ENCODE data around the gene CFAP92. TPM values are rescaled to one million over a fixed set of nuclear protein-coding genes. Genes with fewer than 3 reads are reported as not detected.
A peak's percentile ranks its signal among the peaks of the same experiment; 100 is the strongest.

CFAP92 gene
- 1 to 10 TPM; 1.7 to 2.0 TPM for total RNA-seq
- under 1 TPM; 0.18 to 0.23 (median 0.20) TPM for polyA plus RNA-seq
- 0.34 to 3.4 (median 1.0) reads per million in 6 experiments for total RNA-seq

DNA sequence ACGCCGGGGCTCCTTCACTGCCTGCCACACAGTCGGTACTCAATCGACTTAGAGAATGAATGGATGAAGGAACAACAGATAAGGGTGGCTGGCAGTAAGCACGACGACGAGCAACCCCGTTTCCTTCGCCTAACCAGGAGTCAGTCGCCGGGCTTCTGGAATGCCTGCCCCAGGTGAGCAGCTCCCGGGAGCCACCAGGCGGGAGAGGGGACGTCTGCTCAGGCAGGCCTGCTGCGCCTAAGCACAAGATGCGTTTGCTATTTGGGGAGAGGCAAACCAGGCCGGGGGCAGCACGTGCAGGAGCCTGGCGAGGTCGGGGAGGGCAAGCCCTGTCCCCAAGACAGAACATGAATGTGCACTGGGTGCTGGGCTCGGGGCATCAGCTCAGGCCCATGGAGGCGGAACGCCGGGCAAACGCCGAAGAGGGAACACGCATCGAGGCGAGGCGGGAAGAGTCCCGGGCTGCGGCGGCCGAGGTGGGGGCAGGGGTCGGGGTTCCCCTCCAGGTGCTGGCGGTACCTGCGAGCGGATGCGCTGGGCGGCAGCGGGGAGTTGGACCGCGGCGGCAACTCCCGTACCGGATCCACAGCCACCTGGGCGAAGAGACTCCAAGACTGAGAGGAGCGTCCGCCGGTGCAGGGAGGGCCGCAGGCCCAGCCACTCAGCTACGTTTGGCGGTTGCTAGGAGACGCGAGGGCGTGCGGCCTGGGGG is at the start of gene CFAP92:
CFAP92 (minus strand) TSS at position 616 of the 712 bp plus-strand sequence. CDS start 772 bp downstream, outside the sequence.
- Mint-ChIP-seq H3K9me3 (no peaks in the 10 kb centered on the region), H3K4me3 (peak within 1 kb of the TSS; percentile 68 to 90 (median 84)), H3K36me3 (no peaks in the 10 kb centered on the region), H3K4me1 (peaks cover 23 to 39% (median 36%) of the 10 kb centered on the region in 4 donors), H3K27me3 (peaks cover 0 to 4% (median 0%) of the 10 kb centered on the region in 5 donors), H3K27ac (peak within 1 kb of the TSS; percentile 60 to 94 (median 88))
- POLR2A ChIA-PET: interaction anchor here (0.6 to 16.3 kb wide), 14 partner anchors 10 to 323 kb away, joined by 3 to 257 read pairs (median 6); partner anchors contain the start of genes COPG1 and RAB43
- peak; percentile 84 to 95 (median 90) for DNase-seq
- ATAC-seq: peak; percentile 94 to 95

DNA sequence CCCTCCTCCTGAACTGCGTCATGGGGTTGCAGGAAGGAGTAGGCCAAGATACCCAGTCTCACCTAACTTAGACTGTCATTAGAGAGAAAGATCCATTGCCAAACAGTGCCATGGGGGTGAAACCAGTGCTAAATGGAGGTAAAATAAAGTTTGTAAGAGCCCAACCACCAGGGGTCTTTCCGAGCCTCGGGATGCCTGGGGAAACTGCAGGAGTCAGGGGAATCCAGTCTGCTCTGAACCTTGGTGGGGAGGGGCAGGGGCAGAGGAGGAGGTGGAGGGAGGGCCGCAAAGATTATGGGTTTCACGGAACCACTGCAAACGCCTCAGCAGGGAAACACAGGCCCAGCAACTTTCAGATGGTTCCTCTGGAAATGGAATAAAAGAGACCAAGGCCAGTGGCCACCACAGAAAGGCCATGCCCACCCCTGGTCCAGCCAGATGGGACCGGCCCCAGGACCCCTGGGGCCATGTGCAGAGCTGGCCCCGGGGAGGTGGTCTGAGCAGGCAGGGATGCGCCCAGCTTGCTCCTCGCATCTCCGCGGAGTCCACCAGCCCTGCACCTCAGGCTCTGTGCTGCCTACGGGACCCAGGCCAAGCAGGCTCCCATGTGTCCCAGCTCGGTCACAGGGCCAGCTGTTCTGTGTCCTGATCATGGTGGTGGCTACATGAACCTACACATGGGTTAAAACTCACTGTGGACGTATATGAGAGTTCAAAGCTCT is 46.9 kb upstream of the CFAP92 start:
- POLR2A ChIA-PET: interaction anchor here (0.5 to 1.1 kb wide), 2 partner anchors 13 to 128 kb away, joined by 3 read pairs; no protein-coding TSS in a partner anchor
- Mint-ChIP-seq H3K27ac (no peak overlapping the region), H3K4me3 (no peak overlapping the region), H3K36me3 (no peaks in the 10 kb centered on the region), H3K27me3 (peaks cover 0 to 18% (median 0%) of the 10 kb centered on the region in 5 donors), H3K9me3 (peaks cover 0 to 3% (median 0%) of the 10 kb centered on the region in 9 donors), H3K4me1 (peaks cover 9 to 27% (median 15%) of the 10 kb centered on the region in 4 donors)
- ATAC-seq: no peak
- DNase-seq: no peak

GRCh38 chr3:129040039-129040336 is 46.1 kb upstream of the CFAP92 start:
- no peak for ATAC-seq
- POLR2A ChIA-PET: no interaction called here
- Mint-ChIP-seq H3K9me3 (peaks cover 0 to 3% (median 0%) of the 10 kb centered on the region in 9 donors), H3K27me3 (peaks cover 0 to 16% (median 0%) of the 10 kb centered on the region in 5 donors), H3K4me3 (peak overlapping the region in 1 of 10 donors; percentile 26), H3K27ac (peak overlapping the region in 3 of 10 donors; percentile 11 to 65 (median 50)), H3K36me3 (no peaks in the 10 kb centered on the region), H3K4me1 (peaks cover 15 to 33% (median 21%) of the 10 kb centered on the region in 4 donors)
- DNase-seq: no peak

GRCh38 chr3:129039271-129040038 is 45.6 kb upstream of the CFAP92 start:
- Mint-ChIP-seq H3K27me3 (peaks cover 0 to 14% (median 0%) of the 10 kb centered on the region in 5 donors), H3K4me3 (peak overlapping the region in 1 of 10 donors; percentile 26), H3K9me3 (peaks cover 0 to 3% (median 0%) of the 10 kb centered on the region in 9 donors), H3K27ac (peak overlapping the region in 2 of 10 donors; percentile 11 to 29), H3K4me1 (peaks cover 16 to 37% (median 22%) of the 10 kb centered on the region in 4 donors), H3K36me3 (no peaks in the 10 kb centered on the region)
- POLR2A ChIA-PET: interaction anchor here (0.5 to 1.8 kb wide), 3 partner anchors 13 to 69 kb away, joined by 3 to 8 read pairs (median 3); no protein-coding TSS in a partner anchor
- ATAC-seq (peak in 1 of 2 donors; percentile 37), DNase-seq (peak in 4 of 10 donors; percentile 21 to 40 (median 38))

DNA sequence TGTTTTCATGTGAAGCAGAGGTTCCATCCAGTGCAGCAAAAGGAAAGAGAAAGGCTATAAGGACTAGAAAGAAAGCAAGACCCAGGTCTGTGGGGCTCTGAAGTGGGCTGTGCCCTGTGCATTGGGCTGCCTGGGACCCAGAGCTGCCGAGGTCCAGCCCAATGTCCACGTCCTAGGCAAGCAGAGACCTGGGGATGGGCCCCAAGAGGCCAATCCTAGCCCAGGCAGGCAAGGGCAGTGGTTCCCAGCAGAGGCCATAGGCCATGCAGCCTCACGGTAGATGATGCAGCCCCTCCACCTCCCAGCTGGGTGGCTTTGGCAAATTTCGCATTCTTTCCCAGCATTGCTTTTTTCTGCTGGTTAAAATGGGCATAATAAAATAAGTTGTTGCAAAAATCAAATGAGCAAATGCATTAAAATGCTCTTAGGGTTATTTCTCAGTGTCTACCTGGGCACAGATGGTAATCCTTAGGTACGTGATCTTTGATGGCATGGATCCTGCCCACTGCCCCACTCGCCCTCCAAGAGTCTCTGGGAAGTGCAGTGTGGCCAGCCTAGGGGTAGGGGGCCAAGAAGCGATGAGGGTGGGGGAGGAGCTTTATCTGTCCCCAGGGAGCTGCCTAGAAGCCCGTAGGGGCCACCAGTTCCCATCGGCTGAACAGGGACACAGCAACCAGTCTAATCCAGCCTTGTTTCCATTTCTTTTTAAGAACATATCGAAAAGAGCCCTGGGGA is 44.4 kb upstream of the CFAP92 start:
- H3K4me3 Mint-ChIP-seq: no peak overlapping the region

GRCh38 chr3:129037093-129037419 is 43.2 kb upstream of the CFAP92 start:
- peaks cover 0 to 6% (median 0%) of the 10 kb centered on the region in 5 donors for H3K27me3 Mint-ChIP-seq
- H3K9me3 Mint-ChIP-seq: no peaks in the 10 kb centered on the region
- no peak overlapping the region for H3K27ac Mint-ChIP-seq
- H3K4me1 Mint-ChIP-seq: peaks cover 16 to 37% (median 23%) of the 10 kb centered on the region in 4 donors
- no peak for ATAC-seq
- DNase-seq: no peak
- H3K4me3 Mint-ChIP-seq: no peak overlapping the region
- H3K36me3 Mint-ChIP-seq: no peaks in the 10 kb centered on the region
- POLR2A ChIA-PET: interaction anchor here (0.6 to 1.7 kb wide), 4 partner anchors 10 to 44 kb away, joined by 4 to 13 read pairs (median 5); no protein-coding TSS in a partner anchor

More for the DNA sequence above, 44.4 kb upstream of the CFAP92 start:
- no peak for ATAC-seq
- DNase-seq: no peak
- POLR2A ChIA-PET: interaction anchor here (1.2 to 1.8 kb wide), 2 partner anchors 12 to 18 kb away, joined by 3 to 8 read pairs; no protein-coding TSS in a partner anchor
- H3K4me1 Mint-ChIP-seq: peaks cover 16 to 37% (median 23%) of the 10 kb centered on the region in 4 donors
- H3K27me3 Mint-ChIP-seq: peaks cover 0 to 13% (median 0%) of the 10 kb centered on the region in 5 donors
- no peaks in the 10 kb centered on the region for H3K36me3 Mint-ChIP-seq
- H3K27ac Mint-ChIP-seq: no peak overlapping the region
- no peaks in the 10 kb centered on the region for H3K9me3 Mint-ChIP-seq

GRCh38 chr3:129036222-129037092 is 42.6 kb upstream of the CFAP92 start:
- H3K4me3 Mint-ChIP-seq: peak overlapping the region in 3 of 10 donors; percentile 45 to 50 (median 45)
- POLR2A ChIA-PET: interaction anchor here (0.5 to 1.7 kb wide), 4 partner anchors 9 to 21 kb away, joined by 4 to 13 read pairs (median 6); no protein-coding TSS in a partner anchor

GRCh38 chr3:129035360-129036221 is 41.7 kb upstream of the CFAP92 start:
- POLR2A ChIA-PET: interaction anchor here (0.5 kb wide), 1 partner anchor 20 kb away, joined by 5 read pairs; no protein-coding TSS in a partner anchor
- ATAC-seq (peak; percentile 49 to 68), DNase-seq (peak in 2 of 10 donors; percentile 31 to 33)
- H3K36me3 Mint-ChIP-seq: no peaks in the 10 kb centered on the region
- H3K9me3 Mint-ChIP-seq: no peaks in the 10 kb centered on the region
- H3K4me3 Mint-ChIP-seq: peak overlapping the region in 3 of 10 donors; percentile 45 to 54 (median 50)
- peak overlapping the region in 7 of 10 donors; percentile 13 to 84 (median 74) for H3K27ac Mint-ChIP-seq
- peaks cover 0 to 6% (median 0%) of the 10 kb centered on the region in 5 donors for H3K27me3 Mint-ChIP-seq
- H3K4me1 Mint-ChIP-seq: peaks cover 16 to 37% (median 23%) of the 10 kb centered on the region in 4 donors

More at GRCh38 chr3:129036222-129037092, 42.6 kb upstream of the CFAP92 start:
- Mint-ChIP-seq H3K27me3 (peaks cover 0 to 6% (median 0%) of the 10 kb centered on the region in 5 donors), H3K36me3 (no peaks in the 10 kb centered on the region), H3K27ac (peak overlapping the region in 6 of 10 donors; percentile 33 to 84 (median 68)), H3K9me3 (no peaks in the 10 kb centered on the region), H3K4me1 (peaks cover 16 to 37% (median 23%) of the 10 kb centered on the region in 4 donors)
- no peak for DNase-seq
- no peak for ATAC-seq

DNA sequence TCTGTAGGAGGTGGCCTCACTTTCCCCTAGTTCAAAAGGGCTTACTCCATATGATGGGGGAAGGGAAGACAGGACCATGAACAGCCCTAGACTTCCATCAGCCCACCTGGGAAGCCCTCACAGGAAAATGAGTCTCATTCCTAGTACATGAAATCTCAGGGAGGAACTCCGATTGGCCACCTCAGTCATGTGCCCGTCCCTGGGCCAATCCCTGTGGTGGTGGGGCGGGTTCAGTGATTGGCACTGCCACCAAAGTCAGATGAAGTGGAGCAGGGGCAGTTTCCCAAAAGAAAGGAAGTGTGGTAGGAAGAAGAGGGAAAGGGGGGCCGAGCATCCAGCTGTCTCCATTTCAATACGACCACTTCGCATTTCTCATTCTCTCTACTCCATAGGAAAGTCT is 40.8 kb upstream of the CFAP92 start:
- no peaks in the 10 kb centered on the region for H3K9me3 Mint-ChIP-seq
- peak overlapping the region in 4 of 10 donors; percentile 11 to 59 (median 31) for H3K27ac Mint-ChIP-seq
- POLR2A ChIA-PET: interaction anchor here (0.6 to 1.3 kb wide), 2 partner anchors 18 to 95 kb away, joined by 3 to 5 read pairs; no protein-coding TSS in a partner anchor
- no peak for DNase-seq
- H3K27me3 Mint-ChIP-seq: peaks cover 0 to under 1% (median 0%) of the 10 kb centered on the region in 5 donors
- ATAC-seq: peak in 1 of 2 donors; percentile 52
- no peak overlapping the region for H3K4me3 Mint-ChIP-seq
- peaks cover 14 to 31% (median 19%) of the 10 kb centered on the region in 4 donors for H3K4me1 Mint-ChIP-seq
- no peaks in the 10 kb centered on the region for H3K36me3 Mint-ChIP-seq
